K562 treated with DMSO at 1 percent for 24 hours (cell line): ENCODE data around the gene UGT1A8. TPM values are rescaled to one million over a fixed set of nuclear protein-coding genes. Genes with fewer than 3 reads are reported as not detected.

Experiments
- total RNA-seq: library from RNA; unstranded; fragments of 300-600 nt; gene quantifications from 2 replicates; pipeline ENCODE4 v1.2.3, GENCODE V29; 2022; ENCODE audit warnings: low read depth; ENCODE audit not compliant: insufficient read depth

Gene UGT1A8
- not detected in 2 replicates for total RNA-seq

DNA sequence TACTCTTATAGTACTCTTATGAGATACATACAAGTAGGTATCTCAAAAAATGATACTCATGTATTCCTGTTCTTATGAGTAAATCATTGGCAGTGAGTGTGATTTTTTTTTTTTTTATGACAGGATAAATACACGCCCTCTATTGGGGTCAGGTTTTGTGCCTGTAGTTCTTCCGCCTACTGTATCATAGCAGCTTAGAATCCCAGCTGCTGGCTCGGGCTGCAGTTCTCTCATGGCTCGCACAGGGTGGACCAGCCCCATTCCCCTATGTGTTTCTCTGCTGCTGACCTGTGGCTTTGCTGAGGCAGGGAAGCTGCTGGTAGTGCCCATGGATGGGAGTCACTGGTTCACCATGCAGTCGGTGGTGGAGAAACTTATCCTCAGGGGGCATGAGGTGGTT is at the start of gene UGT1A8:
UGT1A8 (plus strand) TSS at position 158 of the 400 bp plus-strand sequence; CDS start at position 233, 75 bp downstream.

GRCh38 chr2:233636306-233636705 is 18.9 kb downstream of the UGT1A8 start, which contains the start of gene UGT1A10:
UGT1A10 (plus strand) TSS chr2:233636448; CDS start chr2:233636523, 75 bp downstream.

GRCh38 chr2:233671290-233672161 is 54.1 kb downstream of the UGT1A8 start, which contains the start of gene UGT1A9:
UGT1A9 (plus strand) TSS chr2:233671898; CDS start chr2:233671935, 37 bp downstream.

GRCh38 chr2:233681521-233682099 is 64.2 kb downstream of the UGT1A8 start, which contains the start of gene UGT1A7:
UGT1A7 (plus strand) TSS chr2:233681901; CDS start chr2:233681938, 37 bp downstream.

GRCh38 chr2:233692648-233693047 is 75.2 kb downstream of the UGT1A8 start, which contains the start of gene UGT1A6:
UGT1A6 (plus strand) TSS chr2:233692890; CDS start chr2:233693005, 115 bp downstream.

GRCh38 chr2:233712611-233713261 is 95.3 kb downstream of the UGT1A8 start, which contains the start of gene UGT1A5:
UGT1A5 (plus strand) TSS chr2:233712907; CDS start chr2:233712992, 85 bp downstream.

DNA sequence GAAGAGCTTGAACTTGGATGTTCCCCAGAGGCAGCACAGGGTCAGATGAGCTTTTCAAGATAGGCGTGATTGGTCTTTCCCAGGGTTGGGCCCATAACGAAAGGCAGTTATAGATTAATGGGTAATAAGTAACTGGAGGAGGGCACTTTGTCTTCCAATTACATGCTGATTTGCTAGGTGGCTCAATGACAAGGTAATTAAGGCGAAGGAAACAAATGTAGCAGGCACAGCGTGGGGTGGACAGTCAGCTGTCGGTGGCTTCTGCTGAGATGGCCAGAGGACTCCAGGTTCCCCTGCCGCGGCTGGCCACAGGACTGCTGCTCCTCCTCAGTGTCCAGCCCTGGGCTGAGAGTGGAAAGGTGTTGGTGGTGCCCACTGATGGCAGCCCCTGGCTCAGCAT is 101.1 kb downstream of the UGT1A8 start, which contains the start of gene UGT1A4:
UGT1A4 (plus strand) TSS at position 185 of the 400 bp plus-strand sequence; CDS start at position 270, 85 bp downstream.

DNA sequence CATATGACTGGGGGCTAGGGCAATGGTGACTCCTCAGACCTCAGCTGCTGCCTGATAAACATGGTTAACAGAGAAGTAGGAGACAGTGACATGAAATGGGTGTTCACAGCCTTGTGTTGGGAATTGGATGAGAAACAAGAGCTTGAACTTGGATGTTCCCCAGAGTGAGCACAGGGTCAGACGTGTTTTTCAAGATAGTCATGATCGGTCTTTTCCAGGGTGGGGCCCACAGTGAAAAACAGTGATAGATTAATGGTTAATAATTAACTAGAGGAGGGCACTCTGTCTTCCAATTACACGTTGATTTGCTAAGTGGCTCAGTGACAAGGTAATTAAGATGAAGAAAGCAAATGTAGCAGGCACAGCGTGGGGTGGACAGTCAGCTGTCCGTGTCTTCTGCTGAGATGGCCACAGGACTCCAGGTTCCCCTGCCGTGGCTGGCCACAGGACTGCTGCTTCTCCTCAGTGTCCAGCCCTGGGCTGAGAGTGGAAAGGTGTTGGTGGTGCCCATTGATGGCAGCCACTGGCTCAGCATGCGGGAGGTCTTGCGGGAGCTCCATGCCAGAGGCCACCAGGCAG is 111.4 kb downstream of the UGT1A8 start, which contains the start of gene UGT1A3:
UGT1A3 (plus strand) TSS at position 320 of the 579 bp plus-strand sequence; CDS start at position 405, 85 bp downstream.

GRCh38 chr2:233760043-233760442 is 142.6 kb downstream of the UGT1A8 start, which contains the start of gene UGT1A1:
UGT1A1 (plus strand) TSS chr2:233760270; CDS start chr2:233760288, 18 bp downstream.

GRCh38 chr2:233778030-233778429 is 160.6 kb downstream of the UGT1A8 start, which contains the start of gene MROH2A:
MROH2A (plus strand) TSS chr2:233778330; CDS start chr2:233779359, 1,029 bp downstream.

Other genes with a start within 250 kb of the UGT1A8 start
- 13.7 and 17.3 TPM in 2 replicates for gene USP40, start 50.9 kb upstream of the UGT1A8 start, total RNA-seq
- not detected in 2 replicates for gene UGT1A10, start 18.8 kb downstream of the UGT1A8 start, total RNA-seq
- gene UGT1A9, start 54.3 kb downstream of the UGT1A8 start, total RNA-seq, result not detected in 2 replicates
- not detected in 2 replicates for gene UGT1A7, start 64.3 kb downstream of the UGT1A8 start, total RNA-seq
- gene UGT1A6, start 75.3 kb downstream of the UGT1A8 start, total RNA-seq, result not detected in 2 replicates
- not detected in 2 replicates for gene UGT1A5, start 95.3 kb downstream of the UGT1A8 start, total RNA-seq
- not detected in 2 replicates for gene UGT1A4, start 101.1 kb downstream of the UGT1A8 start, total RNA-seq
- not detected in 2 replicates for gene UGT1A3, start 111.4 kb downstream of the UGT1A8 start, total RNA-seq
- gene UGT1A1, start 142.6 kb downstream of the UGT1A8 start, total RNA-seq, result not detected in 2 replicates
- gene MROH2A, start 160.7 kb downstream of the UGT1A8 start, total RNA-seq, result not detected in 2 replicates
- gene HJURP, start 236.9 kb downstream of the UGT1A8 start, total RNA-seq, result 24.2 and 24.7 TPM in 2 replicates